Measurements from ENCODE around the gene RNF152. TPM values are rescaled to one million over a fixed set of nuclear protein-coding genes. Genes with fewer than 3 reads are reported as not detected.

Gene RNF152
- total and polyA plus RNA-seq, 2 of the 13 experiments (the other 11 are each of a cell fraction or from before 2014, with no cell fraction given): 0.04 TPM; not detected in 1

DNA sequence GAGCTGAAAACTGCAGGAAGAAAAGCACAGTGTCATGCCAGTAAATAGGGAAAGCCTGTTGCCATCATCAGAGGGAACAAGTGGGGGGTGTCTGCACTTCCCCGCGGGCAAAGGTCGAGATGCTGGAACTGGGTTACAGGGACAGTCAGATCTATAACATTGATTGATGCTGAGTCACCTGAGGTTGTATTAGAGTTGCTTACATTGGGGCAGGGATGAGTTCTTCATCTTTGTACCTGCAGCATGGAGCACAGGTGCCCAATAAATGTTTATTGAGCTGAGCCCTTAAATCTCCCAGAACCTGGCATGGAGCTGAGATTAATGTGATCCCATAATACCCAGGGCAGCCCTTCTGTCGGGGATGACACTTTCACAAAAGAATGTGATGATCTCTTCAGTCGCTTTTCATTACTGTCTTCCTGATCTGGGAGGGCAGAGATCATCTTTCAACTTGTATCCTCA, 5.9 kb upstream of the RNF152 start:
- in situ Hi-C loops (cut with HindIII; ENCODE audit: extremely low pct_ligation_motif_present, low pct_unique_long_range_greater_than_20kb): no loop called here

More for the DNA sequence above, 5.9 kb upstream of the RNF152 start:
- Histone ChIP-seq H3K4me1 (ENCODE audit: insufficient read depth, low read length) (no peaks in the 10 kb centered on the region), H3K4me3 (replicated peaks in 1 of 3; ENCODE audit: insufficient read depth in 1 of 3, low read depth in 2 of 3, low read length in 3 of 3) (no peak overlapping the region), H3K9me3 (ENCODE audit: low read length) (no peaks in the 10 kb centered on the region), H4K20me1 (ENCODE audit: insufficient read depth, low read length) (no peaks in the 10 kb centered on the region), H3K27ac (ENCODE audit: extremely low read length, insufficient read depth, low read length) (no peak overlapping the region), H3K9ac (ENCODE audit: insufficient read depth, low read depth, low read length) (no peak overlapping the region), H3K27me3 (ENCODE audit: control insufficient read depth in 1 of 2, insufficient read depth in 2 of 2, low read length in 2 of 2) (peaks cover 2 to 14% of the 10 kb centered on the region in 2 experiments; a peak in 2 of 5 replicates), H3K36me3 (replicated peaks in 1 of 2; ENCODE audit: control insufficient read depth in 1 of 2, insufficient read depth in 2 of 2, low read length in 2 of 2) (no peaks in the 10 kb centered on the region), H2AFZ (ENCODE audit: low read length) (no peak overlapping the region), H3K4me2 (ENCODE audit: low read depth, low read length) (no peak overlapping the region), H3K79me2 (ENCODE audit: insufficient read depth, low read length) (no peaks in the 10 kb centered on the region)
- DNase-seq (ENCODE audit: low spot score) (peak; percentile 8), ATAC-seq (peak; percentile 54), FAIRE-seq (no peak)
- CTCF ChIA-PET (ENCODE audit: low intra/inter-chr PET ratio, low total read pairs): no interaction called here
- intact Hi-C loops (cut with micrococcal nuclease; ENCODE audit: unreplicated experiment): no loop called here
- WGBS (ENCODE audit: low lambda C conversion rate): 5% methylated on average over 5 of the region's 5 CpGs
- no TSS peak for BruUV-seq (replicated peaks)
- POLR2A ChIA-PET: no interaction called here
- TF ChIP-seq ZKSCAN1 (IDR thresholded peaks at IDR 0.05; ENCODE audit: low read length) (no peak), RARA (CRISPR knock-in tag; IDR thresholded peaks at IDR 0.05) (peak; percentile 12; the same call in 1 of the 2 replicates), TCF7L2 (IDR thresholded peaks at IDR 0.05; ENCODE audit: low read depth, low read length) (no peak), ZNF878 (CRISPR knock-in tag; IDR thresholded peaks at IDR 0.05) (no peak), CREB1 (IDR thresholded peaks at IDR 0.05) (no peak), CREB1 (CRISPR knock-in tag; IDR thresholded peaks at IDR 0.05) (no peak), HNF4G (IDR thresholded peaks at IDR 0.05; ENCODE audit: borderline replicate concordance, low read depth, low read length) (peak; percentile 58; the same call in 1 of the 2 replicates), HNF4G (CRISPR knock-in tag; IDR thresholded peaks at IDR 0.05; ENCODE audit: borderline replicate concordance, low read depth) (no peak), KAT2B (IDR thresholded peaks at IDR 0.05; ENCODE audit: borderline replicate concordance, low read depth, low read length) (peak; percentile 92), MEIS2 (CRISPR knock-in tag; IDR thresholded peaks at IDR 0.05) (no peak), NFE2L2 (IDR thresholded peaks at IDR 0.05; ENCODE audit: low read length) (peak; percentile 67), ZNF232 (CRISPR knock-in tag; IDR thresholded peaks at IDR 0.05; ENCODE audit: borderline replicate concordance) (no peak), RBM22 (optimal IDR thresholded peaks at IDR 0.05; ENCODE audit: low read length) (no peak), FOSL2 (CRISPR knock-in tag; IDR thresholded peaks at IDR 0.05) (peak; percentile 76), MAFK (conservative IDR thresholded peaks at IDR 0.05 in 1 of 2, IDR thresholded peaks at IDR 0.05 in 1 of 2; ENCODE audit: low read length in 2 of 2) (0 out of 4 replicates have a peak, but pooled peaks of 1 of the 2 experiments have one; percentile 13), RNF2 (conservative IDR thresholded peaks at IDR 0.05; ENCODE audit: low read depth) (no peak), ATM (IDR thresholded peaks at IDR 0.05; ENCODE audit: borderline replicate concordance) (no peak), SALL1 (CRISPR knock-in tag; IDR thresholded peaks at IDR 0.05) (0 out of 2 replicates have a peak, but pooled peaks have one; percentile 17)
- TF ChIP-seq, protein P1, sequence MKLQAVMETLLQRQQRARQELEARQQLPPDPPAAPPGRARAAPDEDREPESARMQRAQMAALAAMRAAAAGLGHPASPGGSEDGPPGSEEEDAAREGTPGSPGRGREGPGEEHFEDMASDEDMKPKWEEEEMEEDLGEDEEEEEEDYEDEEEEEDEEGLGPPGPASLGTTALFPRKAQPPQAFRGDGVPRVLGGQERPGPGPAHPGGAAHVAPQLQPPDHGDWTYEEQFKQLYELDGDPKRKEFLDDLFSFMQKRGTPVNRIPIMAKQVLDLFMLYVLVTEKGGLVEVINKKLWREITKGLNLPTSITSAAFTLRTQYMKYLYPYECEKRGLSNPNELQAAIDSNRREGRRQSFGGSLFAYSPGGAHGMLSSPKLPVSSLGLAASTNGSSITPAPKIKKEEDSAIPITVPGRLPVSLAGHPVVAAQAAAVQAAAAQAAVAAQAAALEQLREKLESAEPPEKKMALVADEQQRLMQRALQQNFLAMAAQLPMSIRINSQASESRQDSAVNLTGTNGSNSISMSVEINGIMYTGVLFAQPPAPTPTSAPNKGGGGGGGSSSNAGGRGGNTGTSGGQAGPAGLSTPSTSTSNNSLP (IDR thresholded peaks at IDR 0.05; ENCODE audit: low read depth, low read length): peak; percentile 41; the same call in 1 of the 2 replicates
